Vagina (tissue), 2 donors: ENCODE data around the gene TMEM167B. TPM values are rescaled to one million over a fixed set of nuclear protein-coding genes. Genes with fewer than 3 reads are reported as not detected.

Experiments used
- DNase-seq, 2 donors: peaks; one replicate each; pipeline ENCODE4 v3.0.0-alpha.2; 2017; ENCODE audit errors: extremely low spot score in 2 of 2
- H3K27ac ChIP-seq: fragments of 200-600 bp; sonication (generic); one replicate; pipeline ENCODE4 v1.5.1; 2019
- H3K27me3 ChIP-seq: fragments of 200-600 bp; sonication (generic); one replicate; pipeline ENCODE4 v1.5.1; 2019
- H3K36me3 ChIP-seq, 2 donors: fragments of 200-600 bp; sonication (generic); one replicate each; pipeline ENCODE4 v1.5.1; 2017 to 2019
- H3K4me1 ChIP-seq: fragments of 200-600 bp; sonication (generic); one replicate; pipeline ENCODE4 v1.5.1; 2019
- H3K4me3 ChIP-seq, 2 donors: fragments of 200-600 bp; sonication (generic); 1 replicate in 1 of 2; 2 replicates in 1 of 2; pipeline ENCODE4 v1.5.1; 2016 to 2019
- H3K9me3 ChIP-seq: fragments of 200-600 bp; sonication (generic); one replicate; pipeline ENCODE4 v1.5.1; 2019
- POLR2A ChIP-seq, 2 donors: fragments of 450-650 bp; IDR thresholded peaks; one replicate each; pipeline ENCODE4 v1.6.1; 2017; ENCODE audit warnings: antibody characterized with exemption in 2 of 2, mild to moderate bottlenecking in 2 of 2, moderate library complexity in 2 of 2
- POLR2AphosphoS5 ChIP-seq, 2 donors: sonication (generic); formaldehyde crosslinking; IDR thresholded peaks; one replicate each; pipeline ENCODE4 v1.9.0; 2017; ENCODE audit warnings: antibody characterized with exemption in 2 of 2, mild to moderate bottlenecking in 2 of 2, low read depth in 1 of 2; ENCODE audit not compliant: insufficient read depth in 1 of 2
- intact Hi-C: fragments of 100-400 bp; cut with DNase I; formaldehyde crosslinking; loops from one replicate; pipeline ENCODE4 v1.15.1; 2023
- total RNA-seq: library from RNA; depleted of rRNA; stranded (reverse); fragments of >200 nt; gene quantifications from one replicate; pipeline ENCODE4 v1.2.3, GENCODE V29; 2016
- TF ChIP-seq, protein P1 (sequence below), 3 experiments: fragments of 450-650 bp in 2 of 3; fragments of 200-600 bp in 1 of 3; sonication (generic) in 1 of 3; IDR thresholded peaks; one replicate each; pipeline ENCODE4 v1.5.1; 2017 to 2019; ENCODE audit warnings: antibody characterized with exemption in 3 of 3, mild to moderate bottlenecking in 2 of 3, moderate library complexity in 2 of 3

TMEM167B gene
- total RNA-seq, 1 donor from 2014 or later, result 17.2 TPM

DNA sequence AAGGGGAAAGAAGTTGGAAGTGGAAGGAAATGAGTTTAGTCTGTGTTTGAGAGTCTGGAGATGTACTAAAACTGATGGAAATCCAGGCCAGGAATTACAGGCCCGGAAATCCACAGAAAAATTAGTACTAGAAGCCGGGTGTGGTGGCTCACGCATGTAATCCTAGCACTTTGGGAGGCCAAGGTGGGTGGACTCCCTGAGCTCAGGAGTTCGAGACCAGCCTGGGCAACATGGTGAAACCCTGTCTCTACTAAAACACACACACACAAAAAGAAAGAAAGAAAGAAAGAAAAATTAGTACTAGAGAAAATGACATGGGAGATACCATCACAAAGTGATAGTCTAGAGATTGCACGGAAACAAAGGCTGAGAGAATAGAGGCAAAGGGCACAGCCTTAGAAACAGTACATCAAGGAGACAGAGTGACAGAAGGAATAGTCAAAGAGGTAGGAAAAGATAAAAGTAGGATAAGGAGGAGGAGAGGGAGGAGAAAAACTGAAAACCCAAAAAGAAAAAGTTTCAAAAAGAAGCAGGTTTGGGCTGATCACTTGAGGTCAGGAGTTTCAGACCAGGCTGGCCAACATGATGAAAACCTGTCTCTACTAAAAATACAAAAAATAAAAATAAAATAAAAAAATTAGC is 10.0 kb upstream of the TMEM167B start:
- intact Hi-C loops, result no loop called here
- no peaks in the 10 kb centered on the region for H3K27me3 ChIP-seq
- H3K27ac ChIP-seq, result peak overlapping the region; percentile 77
- TF ChIP-seq, protein P1, sequence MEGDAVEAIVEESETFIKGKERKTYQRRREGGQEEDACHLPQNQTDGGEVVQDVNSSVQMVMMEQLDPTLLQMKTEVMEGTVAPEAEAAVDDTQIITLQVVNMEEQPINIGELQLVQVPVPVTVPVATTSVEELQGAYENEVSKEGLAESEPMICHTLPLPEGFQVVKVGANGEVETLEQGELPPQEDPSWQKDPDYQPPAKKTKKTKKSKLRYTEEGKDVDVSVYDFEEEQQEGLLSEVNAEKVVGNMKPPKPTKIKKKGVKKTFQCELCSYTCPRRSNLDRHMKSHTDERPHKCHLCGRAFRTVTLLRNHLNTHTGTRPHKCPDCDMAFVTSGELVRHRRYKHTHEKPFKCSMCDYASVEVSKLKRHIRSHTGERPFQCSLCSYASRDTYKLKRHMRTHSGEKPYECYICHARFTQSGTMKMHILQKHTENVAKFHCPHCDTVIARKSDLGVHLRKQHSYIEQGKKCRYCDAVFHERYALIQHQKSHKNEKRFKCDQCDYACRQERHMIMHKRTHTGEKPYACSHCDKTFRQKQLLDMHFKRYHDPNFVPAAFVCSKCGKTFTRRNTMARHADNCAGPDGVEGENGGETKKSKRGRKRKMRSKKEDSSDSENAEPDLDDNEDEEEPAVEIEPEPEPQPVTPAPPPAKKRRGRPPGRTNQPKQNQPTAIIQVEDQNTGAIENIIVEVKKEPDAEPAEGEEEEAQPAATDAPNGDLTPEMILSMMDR (IDR thresholded peaks at IDR 0.05), result no peak
- TF ChIP-seq POLR2AphosphoS5 (IDR thresholded peaks at IDR 0.05; ENCODE audit: insufficient read depth in 1 of 2, low read depth in 1 of 2) (no peak), POLR2A (IDR thresholded peaks at IDR 0.05) (no peak)
- DNase-seq, result no peak
- no peaks in the 10 kb centered on the region for H3K9me3 ChIP-seq
- no peaks in the 10 kb centered on the region for H3K36me3 ChIP-seq
- no peak overlapping the region for H3K4me3 ChIP-seq
- H3K4me1 ChIP-seq, result peaks cover 7% of the 10 kb centered on the region

- no peak overlapping the region for H3K27ac ChIP-seq
- peaks cover 7% of the 10 kb centered on the region for H3K4me1 ChIP-seq
- DNase-seq, result no peak
- no peaks in the 10 kb centered on the region for H3K36me3 ChIP-seq
- H3K4me3 ChIP-seq, result no peak overlapping the region
- no peak for TF ChIP-seq POLR2A (IDR thresholded peaks at IDR 0.05)
- TF ChIP-seq, protein P1 (IDR thresholded peaks at IDR 0.05), result no peak
- no peak for TF ChIP-seq POLR2AphosphoS5 (IDR thresholded peaks at IDR 0.05; ENCODE audit: insufficient read depth in 1 of 2, low read depth in 1 of 2)
- H3K27me3 ChIP-seq, result no peaks in the 10 kb centered on the region
- H3K9me3 ChIP-seq, result no peaks in the 10 kb centered on the region
- intact Hi-C loops, result no loop called here
Observed at GRCh38 chr1:109083501-109083900, 7.1 kb upstream of the TMEM167B start.

- Histone ChIP-seq H3K36me3 (no peaks in the 10 kb centered on the region), H3K27ac (no peak overlapping the region), H3K9me3 (no peaks in the 10 kb centered on the region), H3K27me3 (no peaks in the 10 kb centered on the region), H3K4me3 (no peak overlapping the region), H3K4me1 (peaks cover 7% of the 10 kb centered on the region)
- TF ChIP-seq POLR2AphosphoS5 (IDR thresholded peaks at IDR 0.05; ENCODE audit: insufficient read depth in 1 of 2, low read depth in 1 of 2) (no peak), POLR2A (IDR thresholded peaks at IDR 0.05) (no peak)
- TF ChIP-seq, protein P1 (IDR thresholded peaks at IDR 0.05), result no peak
- intact Hi-C loops, result no loop called here
- no peak for DNase-seq
Observed at GRCh38 chr1:109083923-109084322, 6.6 kb upstream of the TMEM167B start.

- Histone ChIP-seq H3K36me3 (no peaks in the 10 kb centered on the region), H3K4me3 (no peak overlapping the region), H3K4me1 (peaks cover 12% of the 10 kb centered on the region), H3K27me3 (no peaks in the 10 kb centered on the region), H3K9me3 (no peaks in the 10 kb centered on the region), H3K27ac (no peak overlapping the region)
- TF ChIP-seq POLR2A (IDR thresholded peaks at IDR 0.05) (no peak), POLR2AphosphoS5 (IDR thresholded peaks at IDR 0.05; ENCODE audit: insufficient read depth in 1 of 2, low read depth in 1 of 2) (no peak)
- TF ChIP-seq, protein P1 (IDR thresholded peaks at IDR 0.05), result no peak
- intact Hi-C loops, result no loop called here
- DNase-seq, result no peak
Observed at GRCh38 chr1:109084563-109085517, 5.7 kb upstream of the TMEM167B start.
